H9 (cell line): Measurements from ENCODE around the gene DMRTB1. TPM values are rescaled to one million over a fixed set of nuclear protein-coding genes. Genes with fewer than 3 reads are reported as not detected.
A peak's percentile ranks its signal among the peaks of the same experiment; 100 is the strongest.

Experiments
- DNase-seq: peaks from one replicate; pipeline ENCODE4 v3.0.0-alpha.2; 2017
- H2AFZ ChIP-seq: one replicate; pipeline ENCODE4 v1.6.1; 2013; ENCODE audit warnings: mild to moderate bottlenecking, low read length, control low read depth, moderate library complexity
- H2AK5ac ChIP-seq: 2 replicates; pipeline ENCODE4 v1.6.1; 2013; ENCODE audit warnings: low read length, control low read depth, mixed read lengths; ENCODE audit not compliant: insufficient read length
- H2BK120ac ChIP-seq: one replicate; pipeline ENCODE4 v1.6.1; 2013; ENCODE audit warnings: low read depth, mild to moderate bottlenecking, low read length, control low read depth, inconsistent platforms; ENCODE audit not compliant: poor library complexity, severe bottlenecking
- H2BK12ac ChIP-seq: 2 replicates; pipeline ENCODE4 v1.6.1; 2013; ENCODE audit warnings: low read length, control low read depth, mixed read lengths, low read depth; ENCODE audit not compliant: insufficient read length
- H2BK15ac ChIP-seq: 2 replicates; pipeline ENCODE4 v1.6.1; 2013; ENCODE audit warnings: low read depth, low read length, control low read depth
- H2BK20ac ChIP-seq: one replicate; pipeline ENCODE4 v1.6.1; 2013; ENCODE audit warnings: low read depth, mild to moderate bottlenecking, low read length, control low read depth, inconsistent platforms; ENCODE audit not compliant: poor library complexity, severe bottlenecking
- H2BK5ac ChIP-seq: 2 replicates; pipeline ENCODE4 v1.6.1; 2013; ENCODE audit warnings: low read length, control low read depth, mixed read lengths; ENCODE audit not compliant: insufficient read length
- H3K14ac ChIP-seq: 2 replicates; pipeline ENCODE4 v1.6.1; 2013; ENCODE audit warnings: low read length, control low read depth; ENCODE audit not compliant: insufficient read depth
- H3K18ac ChIP-seq: 2 replicates; pipeline ENCODE4 v1.6.1; 2013; ENCODE audit warnings: low read depth, mild to moderate bottlenecking, mixed read lengths, low read length, control low read depth; ENCODE audit not compliant: insufficient read length
- H3K23ac ChIP-seq: 2 replicates; pipeline ENCODE4 v1.6.1; 2013; ENCODE audit warnings: low read length, control low read depth, mixed read lengths, low read depth; ENCODE audit not compliant: insufficient read length
- H3K23me2 ChIP-seq: 2 replicates; pipeline ENCODE4 v1.6.1; 2013; ENCODE audit warnings: low read depth, mild to moderate bottlenecking, mixed read lengths, low read length, control low read depth; ENCODE audit not compliant: insufficient read length, poor library complexity, severe bottlenecking
- H3K27ac ChIP-seq: 2 replicates; pipeline ENCODE4 v1.5.1; 2013; ENCODE audit warnings: low read length, control low read depth, mixed read lengths, low read depth; ENCODE audit not compliant: insufficient read length
- H3K27me3 ChIP-seq: 2 replicates; pipeline ENCODE4 v1.6.1; 2013; ENCODE audit warnings: low read length, control low read depth, inconsistent platforms; ENCODE audit not compliant: insufficient read depth
- H3K4ac ChIP-seq: 2 replicates; pipeline ENCODE4 v1.6.1; 2013; ENCODE audit warnings: low read depth, mild to moderate bottlenecking, control low read depth, inconsistent platforms, low read length, moderate library complexity
- H3K4me1 ChIP-seq: 2 replicates; pipeline ENCODE4 v1.6.1; 2013; ENCODE audit warnings: low read length, control low read depth, inconsistent platforms; ENCODE audit not compliant: insufficient read depth
- H3K4me2 ChIP-seq: 2 replicates; pipeline ENCODE4 v1.6.1; 2013; ENCODE audit warnings: low read length, control low read depth, mixed read lengths; ENCODE audit not compliant: insufficient read length, insufficient read depth
- H3K56ac ChIP-seq: 2 replicates; pipeline ENCODE4 v1.6.1; 2013; ENCODE audit warnings: low read depth, mild to moderate bottlenecking, mixed read lengths, low read length, control low read depth; ENCODE audit not compliant: insufficient read length
- H3K79me1 ChIP-seq: 2 replicates; pipeline ENCODE4 v1.6.1; 2013; ENCODE audit warnings: low read depth, mild to moderate bottlenecking, moderate library complexity, low read length, control low read depth, inconsistent platforms; ENCODE audit not compliant: insufficient read depth, poor library complexity, severe bottlenecking
- H3K79me2 ChIP-seq: 2 replicates; pipeline ENCODE4 v1.6.1; 2013; ENCODE audit warnings: low read length, control low read depth, inconsistent platforms; ENCODE audit not compliant: insufficient read depth
- H3K9ac ChIP-seq: 2 replicates; pipeline ENCODE4 v1.6.1; 2013; ENCODE audit warnings: low read length, control low read depth, mixed read lengths; ENCODE audit not compliant: insufficient read length; ENCODE audit errors: extremely low read depth
- H3K9me3 ChIP-seq: one replicate; pipeline ENCODE4 v1.6.1; 2013; ENCODE audit warnings: low read depth, low read length, inconsistent platforms; ENCODE audit not compliant: control insufficient read depth
- H3T11ph ChIP-seq: one replicate; pipeline ENCODE4 v1.6.1; 2013; ENCODE audit warnings: mild to moderate bottlenecking, low read length, control low read depth, inconsistent platforms
- H4K20me1 ChIP-seq: one replicate; pipeline ENCODE4 v1.6.1; 2013; ENCODE audit not compliant: control insufficient read depth, insufficient read length, insufficient read depth
- H4K5ac ChIP-seq: 2 replicates; pipeline ENCODE4 v1.6.1; 2013; ENCODE audit warnings: low read depth, mild to moderate bottlenecking, mixed read lengths, low read length, control low read depth; ENCODE audit not compliant: insufficient read length
- H4K8ac ChIP-seq: replicated peaks from 2 replicates; pipeline ENCODE4 v1.6.1; 2013; ENCODE audit warnings: low read length, control low read depth, mixed read lengths, low read depth; ENCODE audit not compliant: insufficient read length
- H4K91ac ChIP-seq: 2 replicates; pipeline ENCODE4 v1.6.1; 2013; ENCODE audit warnings: low read depth, mild to moderate bottlenecking, moderate library complexity, mixed read lengths, low read length, control low read depth; ENCODE audit not compliant: insufficient read length
- H3K27ac Mint-ChIP-seq, 3 experiments: 2 replicates in 2 of 3; 3 replicates in 1 of 3; pipeline ENCODE4 v1.8.0; 2020 to 2021; ENCODE audit warnings: mixed read lengths in 3 of 3, mild to moderate bottlenecking in 1 of 3, moderate library complexity in 1 of 3
- H3K27me3 Mint-ChIP-seq: 2 replicates; pipeline ENCODE4 v1.8.0; 2021; ENCODE audit warnings: low read depth, mild to moderate bottlenecking, moderate library complexity, mixed read lengths
- H3K36me3 Mint-ChIP-seq, 3 experiments: 2 replicates in 2 of 3; 3 replicates in 1 of 3; pipeline ENCODE4 v1.8.0; 2020 to 2021; ENCODE audit warnings: low read depth in 3 of 3, mixed read lengths in 3 of 3; ENCODE audit not compliant: insufficient read depth in 1 of 3
- H3K4me1 Mint-ChIP-seq, 2 experiments: 2 replicates each; pipeline ENCODE4 v1.8.0; 2020; ENCODE audit warnings: mixed read lengths in 2 of 2
- H3K4me3 Mint-ChIP-seq, 2 experiments: 2 replicates in 1 of 2; 3 replicates in 1 of 2; pipeline ENCODE4 v1.8.0; 2020 to 2021; ENCODE audit warnings: mild to moderate bottlenecking in 2 of 2, mixed read lengths in 2 of 2, moderate library complexity in 1 of 2
- H3K9me3 Mint-ChIP-seq, 2 experiments: 2 replicates in 1 of 2; 3 replicates in 1 of 2; pipeline ENCODE4 v1.8.0; 2020; ENCODE audit warnings: mild to moderate bottlenecking in 2 of 2, mixed read lengths in 2 of 2, moderate library complexity in 1 of 2
- CTCF ChIP-seq: fragments of 200-600 bp; sonication (generic); conservative IDR thresholded peaks from 3 replicates; pipeline ENCODE4 v1.8.0; 2021; ENCODE audit warnings: antibody characterized with exemption, mild to moderate bottlenecking
- WGBS: extraction: QIAGEN DNeasy Blood & Tissue Kit; methylation state at CpG from one replicate; pipeline ENCODE4 v1.1.7; 2013; ENCODE audit warnings: missing lambda C conversion rate, low lambda C conversion rate, mixed read lengths; ENCODE audit not compliant: insufficient read length; ENCODE audit errors: extremely low coverage; 5-methylcytosine and 5-hydroxymethylcytosine counted together
- total RNA-seq: library from RNA; stranded (reverse); gene quantifications from 2 replicates; pipeline ENCODE4 v1.2.1, GENCODE V29; 2021

Gene DMRTB1
- total RNA-seq, 1 experiment from 2014 or later: not detected

DNA sequence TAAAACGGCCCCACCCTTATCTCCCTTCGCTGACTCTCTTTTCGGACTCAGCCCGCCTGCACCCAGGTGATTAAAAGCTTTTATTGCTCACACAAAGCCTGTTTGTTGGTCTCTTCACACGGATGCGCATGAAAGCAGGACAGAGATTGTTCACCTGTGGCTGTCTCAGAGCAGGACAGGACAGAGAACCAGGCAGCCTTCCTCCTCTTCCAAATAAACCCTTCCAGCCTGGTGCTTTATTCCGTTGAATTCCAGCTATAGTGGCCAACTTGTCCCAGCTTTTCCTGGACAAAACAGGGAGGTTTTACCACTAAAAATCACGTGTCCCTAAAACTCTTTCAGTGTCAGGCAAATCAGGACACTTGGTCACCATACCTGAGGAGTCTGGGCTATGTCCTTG, 9.5 kb upstream of the DMRTB1 start:
- H3K79me1 ChIP-seq: no peaks in the 10 kb centered on the region
- H3K4me1 ChIP-seq: peaks cover 12% of the 10 kb centered on the region
- no peaks in the 10 kb centered on the region for H4K20me1 ChIP-seq
- H3K27me3 Mint-ChIP-seq: no peaks in the 10 kb centered on the region; the same call in 1 of the 2 replicates
- peak overlapping the region; percentile 47 for H2BK12ac ChIP-seq
- no peak overlapping the region for H2BK15ac ChIP-seq
- H2AK5ac ChIP-seq: no peak overlapping the region
- H3K56ac ChIP-seq: no peak overlapping the region
- H3K4me2 ChIP-seq: peak overlapping the region; percentile 19
- peak overlapping the region in 1 of 2 experiments; percentile 36; a peak in 3 of 5 replicates for H3K4me3 Mint-ChIP-seq
- no peak overlapping the region for H2BK5ac ChIP-seq
- H3K79me2 ChIP-seq: no peaks in the 10 kb centered on the region
- no peak overlapping the region for H3K23ac ChIP-seq
- no peak overlapping the region for H3K9ac ChIP-seq
- no peaks in the 10 kb centered on the region for H3K23me2 ChIP-seq
- H3K14ac ChIP-seq: no peak overlapping the region
- no peak for TF ChIP-seq CTCF
- H4K5ac ChIP-seq: no peak overlapping the region
- no peak overlapping the region for H2BK120ac ChIP-seq
- H3K27me3 ChIP-seq: no peaks in the 10 kb centered on the region
- no peaks in the 10 kb centered on the region for H3K9me3 ChIP-seq
- no CpG with 5 or more reads among the region's 8 CpGs for WGBS
- peak overlapping the region; percentile 89 to 97 (median 97) for H3K27ac Mint-ChIP-seq
- peaks cover 43 to 49% of the 10 kb centered on the region in 2 experiments for H3K4me1 Mint-ChIP-seq
- DNase-seq: no peak
- peaks cover 7 to 10% of the 10 kb centered on the region in 2 experiments; a peak in 2 of 5 replicates for H3K9me3 Mint-ChIP-seq
- no peak overlapping the region for H2AFZ ChIP-seq
- H3K36me3 Mint-ChIP-seq: peaks cover 0 to 14% (median 4%) of the 10 kb centered on the region in 3 experiments; a peak in 5 of 7 replicates
- no peak overlapping the region for H3K4ac ChIP-seq
- H3K18ac ChIP-seq: no peak overlapping the region
- H4K8ac ChIP-seq: no peak overlapping the region
- H3K27ac ChIP-seq: peak overlapping the region; percentile 96
- H4K91ac ChIP-seq: no peak overlapping the region
- H3T11ph ChIP-seq: no peak overlapping the region
- H2BK20ac ChIP-seq: no peak overlapping the region
